Posterior cingulate gyrus (tissue), 11 donors: Measurements from ENCODE around the gene RPAIN.

Source experiments
- DNase-seq, 10 donors: peaks; one replicate each; pipeline versions ENCODE4 v3.0.0 to v3.0.0-alpha.2; 2020 to 2021; ENCODE audit warnings: mixed read lengths in 3 of 10
- intact Hi-C: fragments of 100-400 bp; cut with DNase I; formaldehyde crosslinking; loops from one replicate; pipeline ENCODE4 v1.15.1; 2023

RPAIN gene

GRCh38 chr17:5478992-5479391 lies 59.0 kb downstream of the RPAIN start:
- intact Hi-C loops = no loop called here
- DNase-seq = no peak

- DNase-seq = no peak
- intact Hi-C loops = no loop called here
Observed at GRCh38 chr17:5480962-5481361, 61.0 kb downstream of the RPAIN start.

- intact Hi-C loops = no loop called here
- no peak for DNase-seq
Observed at GRCh38 chr17:5481451-5481850, 61.5 kb downstream of the RPAIN start.
